AG04450 (cell line): Measurements from ENCODE around the gene NUP214. TPM values are rescaled to one million over a fixed set of nuclear protein-coding genes. Genes with fewer than 3 reads are reported as not detected.

Experiments used
- CTCF ChIA-PET: fragments of 300-600, 350-600 bp; formaldehyde crosslinking; extraction: SDS; loops from one replicate; lab custom pipeline; 2022; ENCODE audit warnings: antibody characterized with exemption, inconsistent platforms; lab: Charles Lee
- POLR2A ChIA-PET: fragments of 350-600 bp; formaldehyde crosslinking; extraction: SDS; loops from one replicate; lab custom pipeline; 2021; ENCODE audit warnings: antibody characterized with exemption, inconsistent platforms; lab: Yijun Ruan, JAX
- DNase-seq: peaks from one replicate; pipeline ENCODE4 v3.0.0-alpha.2; 2011; ENCODE audit warnings: low read depth, low spot score
- H3K27ac ChIP-seq: one replicate; pipeline ENCODE4 v1.5.1; 2012; ENCODE audit warnings: low read depth, low read length, control low read depth
- H3K27me3 ChIP-seq: one replicate; pipeline ENCODE4 v1.6.0; 2012; ENCODE audit warnings: low read length; ENCODE audit not compliant: control insufficient read depth, insufficient read depth
- H3K4me3 ChIP-seq: 2 replicates; pipeline ENCODE4 v1.5.1; 2011; ENCODE audit warnings: mild to moderate bottlenecking, low read depth, low read length, control low read depth
- H3K9me3 ChIP-seq: 2 replicates; pipeline ENCODE4 v1.5.1; 2012; ENCODE audit warnings: low read length; ENCODE audit not compliant: control insufficient read depth, insufficient read depth
- CTCF ChIP-seq: IDR thresholded peaks from 2 replicates; pipeline ENCODE4 v1.5.1; 2011; ENCODE audit warnings: low read depth, low read length, control low read depth, inconsistent platforms
- polyA plus RNA-seq: library from polyadenylated mRNA; depleted of rRNA; stranded (reverse); fragments of >200 nt; gene quantifications from 2 replicates; pipeline ENCODE4 v1.2.3, GENCODE V29; 2011

The NUP214 gene
- polyA plus RNA-seq, 1 experiment, result 7.9 TPM

DNA sequence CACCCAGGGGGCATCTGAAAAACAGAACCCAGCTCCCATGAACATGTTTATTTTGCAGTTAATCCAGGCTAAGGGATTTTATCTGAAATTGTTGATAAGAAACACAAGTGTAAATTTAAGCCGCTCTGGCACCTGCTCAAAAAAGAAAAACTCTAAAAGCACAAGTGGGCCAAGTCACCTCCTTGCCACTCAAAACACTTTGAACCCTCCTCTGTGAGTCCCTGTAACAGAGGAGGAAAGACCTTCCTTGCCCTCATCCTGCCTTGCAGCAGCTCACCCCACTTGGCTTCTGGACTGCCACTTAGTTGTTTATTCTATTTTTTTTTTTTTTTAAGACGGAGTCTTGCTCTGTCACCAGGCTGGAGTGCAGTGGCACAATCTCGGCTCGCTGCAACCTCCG is 111.4 kb downstream of the NUP214 start:
- no peak overlapping the region for H3K27ac ChIP-seq
- no peak for DNase-seq
- POLR2A ChIA-PET, result no interaction called here
- CTCF ChIA-PET, result no interaction called here
- H3K27me3 ChIP-seq, result no peaks in the 10 kb centered on the region
- no peak for TF ChIP-seq CTCF
- H3K4me3 ChIP-seq, result no peak overlapping the region
- H3K9me3 ChIP-seq, result no peaks in the 10 kb centered on the region

- DNase-seq, result no peak
- H3K27ac ChIP-seq, result no peak overlapping the region
- H3K9me3 ChIP-seq, result no peaks in the 10 kb centered on the region
- H3K27me3 ChIP-seq, result no peaks in the 10 kb centered on the region
- ChIA-PET CTCF (interaction anchor here (0.7 kb wide), 1 partner anchor 59 kb away, joined by 3 read pairs; no protein-coding TSS in a partner anchor), POLR2A (no interaction called here)
- TF ChIP-seq CTCF, result no peak
- H3K4me3 ChIP-seq, result no peak overlapping the region
Observed at GRCh38 chr9:131237291-131237690, 111.9 kb downstream of the NUP214 start.

DNA sequence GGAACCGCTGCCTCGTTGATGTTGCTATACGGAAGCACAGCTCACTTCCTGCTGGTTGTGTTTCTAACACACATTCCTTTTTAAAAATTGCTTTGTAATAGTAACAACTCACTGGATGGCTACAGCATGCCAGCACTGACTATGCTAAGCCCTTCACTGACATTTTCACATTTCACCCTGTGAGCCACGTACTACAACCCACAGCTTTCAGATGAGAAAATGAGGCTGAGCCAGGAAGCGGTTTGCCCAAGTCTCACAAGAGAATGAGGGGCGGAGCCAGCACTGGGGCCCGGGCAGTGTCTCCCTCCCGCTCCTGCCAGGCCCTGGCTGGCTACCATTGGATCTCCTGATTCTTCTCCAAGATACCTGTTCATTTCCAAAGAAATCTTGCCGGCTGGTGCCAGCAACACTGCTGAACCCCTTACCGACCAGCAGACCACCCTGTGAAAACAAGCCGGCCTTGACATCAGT is 112.6 kb downstream of the NUP214 start:
- H3K27ac ChIP-seq, result peak overlapping the region; percentile 87
- no peak for TF ChIP-seq CTCF
- H3K9me3 ChIP-seq, result no peaks in the 10 kb centered on the region
- H3K4me3 ChIP-seq, result no peak overlapping the region
- no peaks in the 10 kb centered on the region for H3K27me3 ChIP-seq
- ChIA-PET CTCF (interaction anchor here (0.7 kb wide), 1 partner anchor 60 kb away, joined by 3 read pairs; no protein-coding TSS in a partner anchor), POLR2A (interaction anchor here (1.0 to 1.5 kb wide), 2 partner anchors 14 to 18 kb away, joined by 3 to 5 read pairs; no protein-coding TSS in a partner anchor)
- peak; percentile 49 for DNase-seq

- no peak for DNase-seq
- H3K9me3 ChIP-seq, result no peaks in the 10 kb centered on the region; the same call in 1 of the 2 replicates
- no peaks in the 10 kb centered on the region for H3K27me3 ChIP-seq
- CTCF ChIA-PET, result no interaction called here
- TF ChIP-seq CTCF, result no peak
- peak overlapping the region; percentile 87 for H3K27ac ChIP-seq
- POLR2A ChIA-PET, result interaction anchor here (0.6 to 1.5 kb wide), 3 partner anchors 13 to 78 kb away, joined by 3 to 7 read pairs (median 5); no protein-coding TSS in a partner anchor
- no peak overlapping the region for H3K4me3 ChIP-seq
Observed at GRCh38 chr9:131238402-131239021, 113.1 kb downstream of the NUP214 start.
